K562 (cell line): Measurements from ENCODE around the gene HDGFL2. TPM values are rescaled to one million over a fixed set of nuclear protein-coding genes. Genes with fewer than 3 reads are reported as not detected.

Source experiments
- ATAC-seq: fragments of 200-7000 bp; cut with Tn5 transposase; 3 replicates; pipeline ENCODE4 v1.9.1; 2020; ENCODE audit warnings: moderate library complexity
- BruUV-seq: library from RNA; stranded (reverse); fragments of 400-500 nt; replicated peaks from 2 replicates; lab custom pipeline; 2021; lab: Mats Ljungman, UMichigan
- CTCF ChIA-PET: fragments of 300-600 bp; formaldehyde crosslinking; extraction: SDS; loops from one replicate; lab custom pipeline; 2021; ENCODE audit warnings: low intra/inter-chr PET ratio; lab: Yijun Ruan, JAX
- POLR2A ChIA-PET: fragments of 300-600, 350-650 bp; sonication (Branson Sonifier 250); formaldehyde crosslinking; extraction: SDS; loops from one replicate; lab custom pipeline; 2021; ENCODE audit warnings: antibody characterized with exemption, inconsistent platforms; lab: Yijun Ruan, JAX
- DNase-seq, 4 experiments: peaks; one replicate each; pipeline versions ENCODE4 v3.0.0 to v3.0.0-alpha.2; 2011 to 2018; ENCODE audit warnings: low spot score in 3 of 4, mixed read lengths in 3 of 4; ENCODE audit errors: extremely low read depth in 1 of 4
- FAIRE-seq: peaks from 2 replicates; lab custom pipeline; 2011; peaks lifted over from hg19 to GRCh38; lab: Jason Lieb, UNC
- H2AFZ ChIP-seq: 2 replicates; pipeline ENCODE4 v1.6.0; 2011; ENCODE audit warnings: low read depth, low read length, control low read depth, inconsistent platforms
- H3K27ac ChIP-seq: fragments of 200-600 bp; 3 replicates; pipeline ENCODE4 v1.8.0; 2011; ENCODE audit warnings: low read depth, mild to moderate bottlenecking, control low read depth, inconsistent platforms, low read length, moderate library complexity, mixed read lengths; ENCODE audit errors: extremely low read depth
- H3K27me3 ChIP-seq, 2 experiments: fragments of 300-600 bp in 1 of 2; 2 replicates in 1 of 2; 3 replicates in 1 of 2; pipeline versions ENCODE4 v1.6.0 to v1.8.0; 2011; ENCODE audit warnings: inconsistent platforms in 2 of 2, low read length in 2 of 2, mild to moderate bottlenecking in 1 of 2, mixed read lengths in 1 of 2, moderate library complexity in 1 of 2; ENCODE audit not compliant: control insufficient read depth in 2 of 2, insufficient read depth in 2 of 2
- H3K36me3 ChIP-seq: fragments of 300-600 bp; 3 replicates; pipeline ENCODE4 v1.8.0; 2011; ENCODE audit warnings: mild to moderate bottlenecking, low read length, inconsistent platforms; ENCODE audit not compliant: control insufficient read depth, insufficient read depth
- H3K4me1 ChIP-seq, 2 experiments: fragments of 200-600 bp in 1 of 2; replicated peaks in 1 of 2; 2 replicates in 1 of 2; 3 replicates in 1 of 2; pipeline versions ENCODE4 v1.5.1 to v1.8.0; 2011; ENCODE audit warnings: inconsistent platforms in 2 of 2, low read length in 2 of 2, mild to moderate bottlenecking in 1 of 2, mixed read lengths in 1 of 2, moderate library complexity in 1 of 2; ENCODE audit not compliant: control insufficient read depth in 2 of 2, insufficient read depth in 2 of 2
- H3K4me2 ChIP-seq: 2 replicates; pipeline ENCODE4 v1.6.1; 2011; ENCODE audit warnings: low read length, control low read depth, inconsistent platforms, mixed read lengths; ENCODE audit not compliant: insufficient read depth
- H3K4me3 ChIP-seq: fragments of 200-600 bp; sonication (generic), shearing (Covaris generic); 2 replicates; pipeline ENCODE4 v1.5.1; 2016; ENCODE audit warnings: control low read depth, inconsistent platforms
- H3K79me2 ChIP-seq: fragments of 200-600 bp; 3 replicates; pipeline ENCODE4 v1.8.0; 2011; ENCODE audit warnings: low read length, inconsistent platforms; ENCODE audit not compliant: control insufficient read depth, insufficient read depth
- H3K9ac ChIP-seq, 2 experiments: 2 replicates each; pipeline versions ENCODE4 v1.6.0 to v1.6.1; 2011; ENCODE audit warnings: low read depth in 2 of 2, low read length in 2 of 2, control low read depth in 1 of 2, inconsistent platforms in 1 of 2, mild to moderate bottlenecking in 1 of 2, mixed read lengths in 1 of 2; ENCODE audit not compliant: insufficient read depth in 1 of 2
- H3K9me1 ChIP-seq: one replicate; pipeline ENCODE4 v1.6.0; 2011; ENCODE audit warnings: inconsistent platforms, mild to moderate bottlenecking, low read length, moderate library complexity; ENCODE audit not compliant: control insufficient read depth, insufficient read depth
- H3K9me3 ChIP-seq: replicated peaks from 2 replicates; pipeline ENCODE4 v1.5.1; 2011; ENCODE audit warnings: low read depth, low read length, inconsistent platforms; ENCODE audit not compliant: control insufficient read depth, insufficient read depth
- H4K20me1 ChIP-seq: replicated peaks from 2 replicates; pipeline ENCODE4 v1.6.1; 2011; ENCODE audit warnings: low read length, inconsistent platforms, mixed read lengths; ENCODE audit not compliant: control insufficient read depth, insufficient read depth
- KDM2B ChIP-seq: fragments of 250-450 bp; sonication (Bioruptor Pico); IDR thresholded peaks from 2 replicates; pipeline ENCODE4 v1.8.0; 2021; ENCODE audit warnings: mild to moderate bottlenecking, moderate library complexity
- KHSRP ChIP-seq: fragments of 450-650 bp; IDR thresholded peaks from 2 replicates; pipeline ENCODE4 v1.6.1; 2017
- MAZ ChIP-seq, 2 experiments: fragments of 450-650 bp in 1 of 2; sonication (generic) in 1 of 2; formaldehyde crosslinking; IDR thresholded peaks in 1 of 2; conservative IDR thresholded peaks in 1 of 2; 2 replicates each; pipeline versions ENCODE4 v1.4.0 to v1.5.0; 2020; ENCODE audit warnings: mild to moderate bottlenecking in 1 of 2, missing genetic modification reagents in 1 of 2
- MYNN ChIP-seq, 2 experiments: sonication (generic); formaldehyde crosslinking in 1 of 2; IDR thresholded peaks; 2 replicates each; pipeline versions ENCODE4 v1.5.0 to v1.6.1; 2016 to 2020; ENCODE audit warnings: antibody characterized with exemption in 1 of 2, missing genetic modification reagents in 1 of 2
- SRSF7 ChIP-seq: fragments of 200-400 bp; formaldehyde crosslinking; optimal IDR thresholded peaks from 2 replicates; pipeline ENCODE3; 2017; ENCODE audit warnings: mild to moderate bottlenecking, low read depth, low read length
- STAT5B ChIP-seq: fragments of 250-450 bp; sonication (Bioruptor Pico); IDR thresholded peaks from 2 replicates; pipeline ENCODE4 v1.8.0; 2021; ENCODE audit warnings: mild to moderate bottlenecking, inconsistent platforms
- XRCC4 ChIP-seq: IDR thresholded peaks from one replicate; pipeline ENCODE4 v1.6.1; 2011; ENCODE audit not compliant: insufficient read depth, insufficient read length; ENCODE audit errors: extremely low read depth
- ZNF282 ChIP-seq: sonication (generic); formaldehyde crosslinking; IDR thresholded peaks from 2 replicates; pipeline ENCODE4 v1.8.1; 2023; ENCODE audit warnings: missing genetic modification reagents
- WGBS: fragments of 100-300 bp; shearing (Covaris generic); methylation state at CpG from one replicate; pipeline ENCODE4 v1.1.6; 2016; ENCODE audit warnings: low coverage, mixed read lengths; ENCODE audit not compliant: insufficient coverage; ENCODE audit errors: missing lambda C conversion rate; 5-methylcytosine and 5-hydroxymethylcytosine counted together
- in situ Hi-C: fragments of 300-500 bp; cut with MboI; formaldehyde crosslinking; loops from 4 replicates; pipeline ENCODE4 v1.15.0; 2018; ENCODE audit warnings: inconsistent platforms, mixed read lengths
- intact Hi-C: fragments of 100-400 bp; cut with micrococcal nuclease; formaldehyde crosslinking; loops from 2 replicates; pipeline ENCODE4 v1.14.2; 2022
- polyA plus RNA-seq, 8 experiments: library from polyadenylated mRNA; depleted of rRNA in 4 of 8; stranded (reverse) in 5 of 8; unstranded in 3 of 8; fragments of >200 nt; fragmentation: Nextera tagmentation in 2 of 8; fragmentation: Illumina TruSeq in 1 of 8; extraction: Ambion mirVana in 2 of 8; extraction: Trizol in 1 of 8; gene quantifications; 2 replicates each; pipeline versions ENCODE4 v1.2.1 to v1.2.3, GENCODE V29; 2011 to 2014; ENCODE audit warnings: inconsistent platforms in 1 of 8, missing spikeins in 1 of 8
- total RNA-seq, 7 experiments: library from RNA; depleted of rRNA in 6 of 7; stranded (reverse); fragments of >200 nt in 6 of 7; fragmentation: Illumina TruSeq in 2 of 7; extraction: Trizol in 2 of 7; gene quantifications; 2 replicates each; pipeline versions ENCODE4 v1.2.1 to v1.2.3, GENCODE V29; 2011 to 2021; ENCODE audit warnings: low replicate concordance in 1 of 7
- TF ChIP-seq, protein P1 (sequence below): sonication (generic); formaldehyde crosslinking; IDR thresholded peaks from 2 replicates; pipeline ENCODE4 v1.8.0; 2022; ENCODE audit warnings: missing genetic modification reagents, mild to moderate bottlenecking, borderline replicate concordance
- TF ChIP-seq, protein P2 (sequence below): sonication (generic); formaldehyde crosslinking; IDR thresholded peaks from 2 replicates; pipeline ENCODE4 v1.8.0; 2022; ENCODE audit warnings: mild to moderate bottlenecking, missing genetic modification reagents
- TF ChIP-seq, protein P3 (sequence below), 2 experiments: fragments of 450-650 bp in 1 of 2; IDR thresholded peaks; 2 replicates each; pipeline ENCODE4 v1.6.1; 2011 to 2017; ENCODE audit warnings: low read depth in 2 of 2, antibody characterized with exemption in 1 of 2, borderline replicate concordance in 1 of 2, low read length in 1 of 2, mild to moderate bottlenecking in 1 of 2, mixed read lengths in 1 of 2; ENCODE audit not compliant: control insufficient read depth in 1 of 2

The HDGFL2 gene
- total and polyA plus RNA-seq, 9 of the 15 experiments (the other 6 are each of a cell fraction or from before 2014, with no cell fraction given) = 0.13 to 61.7 (median 16.0) TPM

DNA sequence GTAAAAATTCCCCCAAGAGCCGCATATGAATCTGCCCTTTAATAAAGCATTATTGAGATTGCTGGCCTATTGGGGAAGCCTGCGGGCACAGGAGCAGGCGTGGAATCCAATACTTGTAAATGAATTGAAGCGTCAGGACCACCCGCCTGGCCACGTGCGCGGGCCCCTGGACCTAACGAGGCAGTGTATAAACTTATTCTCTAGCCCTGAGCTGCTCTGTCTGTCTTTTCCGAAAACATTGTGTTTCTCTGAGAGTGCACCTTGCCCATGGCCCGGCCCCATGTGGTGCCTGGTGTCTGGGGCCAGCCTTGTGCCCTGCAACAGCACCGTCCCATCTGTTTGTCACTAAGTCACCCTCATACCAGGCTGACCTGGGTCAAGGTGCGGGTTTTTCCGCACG lies 28.9 kb upstream of the HDGFL2 start (continued):
- TF ChIP-seq, protein P1, sequence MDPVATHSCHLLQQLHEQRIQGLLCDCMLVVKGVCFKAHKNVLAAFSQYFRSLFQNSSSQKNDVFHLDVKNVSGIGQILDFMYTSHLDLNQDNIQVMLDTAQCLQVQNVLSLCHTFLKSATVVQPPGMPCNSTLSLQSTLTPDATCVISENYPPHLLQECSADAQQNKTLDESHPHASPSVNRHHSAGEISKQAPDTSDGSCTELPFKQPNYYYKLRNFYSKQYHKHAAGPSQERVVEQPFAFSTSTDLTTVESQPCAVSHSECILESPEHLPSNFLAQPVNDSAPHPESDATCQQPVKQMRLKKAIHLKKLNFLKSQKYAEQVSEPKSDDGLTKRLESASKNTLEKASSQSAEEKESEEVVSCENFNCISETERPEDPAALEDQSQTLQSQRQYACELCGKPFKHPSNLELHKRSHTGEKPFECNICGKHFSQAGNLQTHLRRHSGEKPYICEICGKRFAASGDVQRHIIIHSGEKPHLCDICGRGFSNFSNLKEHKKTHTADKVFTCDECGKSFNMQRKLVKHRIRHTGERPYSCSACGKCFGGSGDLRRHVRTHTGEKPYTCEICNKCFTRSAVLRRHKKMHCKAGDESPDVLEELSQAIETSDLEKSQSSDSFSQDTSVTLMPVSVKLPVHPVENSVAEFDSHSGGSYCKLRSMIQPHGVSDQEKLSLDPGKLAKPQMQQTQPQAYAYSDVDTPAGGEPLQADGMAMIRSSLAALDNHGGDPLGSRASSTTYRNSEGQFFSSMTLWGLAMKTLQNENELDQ (CRISPR knock-in tag) = no peak
- TF ChIP-seq SRSF7 = no peak
- no peak for TF ChIP-seq XRCC4

DNA sequence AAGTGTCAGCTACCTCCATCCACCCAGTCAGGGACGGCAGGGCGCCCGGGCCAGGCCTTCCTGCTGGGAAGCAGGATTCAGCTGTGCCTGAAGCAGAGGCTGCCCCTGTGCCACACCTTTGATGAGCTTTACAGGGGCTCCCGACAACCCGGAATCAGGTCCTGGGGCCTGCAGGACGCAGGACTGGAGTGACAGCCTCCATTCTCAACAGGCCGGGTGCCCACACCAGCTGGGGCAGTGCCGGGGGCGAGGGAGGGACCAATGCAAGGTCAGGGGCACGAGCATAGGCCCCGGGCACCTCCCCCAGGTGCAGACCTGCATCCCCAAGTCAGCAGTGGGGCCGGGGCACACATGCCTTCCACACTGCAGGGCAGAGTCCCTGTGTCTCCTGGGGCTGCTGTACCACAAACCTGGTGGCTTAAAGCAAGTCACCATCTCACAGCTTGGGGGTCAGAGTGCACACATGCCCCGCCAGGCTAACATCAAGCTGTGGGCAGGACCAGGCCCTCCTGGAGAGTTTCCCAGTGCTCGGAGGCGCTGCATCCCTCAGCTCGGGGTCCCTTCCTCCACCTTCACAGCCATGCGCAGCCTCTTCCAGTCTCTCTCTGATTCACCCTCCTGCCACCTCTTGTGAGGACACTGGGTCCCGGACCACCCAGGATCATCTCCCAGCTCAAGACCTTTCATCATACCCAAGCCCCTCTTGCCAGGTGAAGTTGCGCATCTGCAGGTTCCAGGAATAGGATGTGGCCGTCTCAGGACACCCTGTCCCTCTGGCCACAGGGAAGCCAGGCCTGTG lies 27.9 kb upstream of the HDGFL2 start:
- peak in 1 of 4 experiments; percentile 5 for DNase-seq
- ChIA-PET POLR2A (interaction anchor here (0.5 to 7.4 kb wide), 13 partner anchors 8 to 754 kb away, joined by 3 to 60 read pairs (median 3); partner anchors contain the start of genes CHAF1A, HDGFL2 and SHD), CTCF (no interaction called here)
- Histone ChIP-seq H3K4me3 (no peak overlapping the region), H3K4me1 (peaks cover 0 to 65% of the 10 kb centered on the region in 2 experiments; a peak in 3 of 5 replicates), H3K27ac (no peak overlapping the region), H3K79me2 (no peaks in the 10 kb centered on the region), H3K4me2 (no peak overlapping the region), H2AFZ (no peak overlapping the region), H4K20me1 (no peaks in the 10 kb centered on the region; the same call in 1 of the 2 replicates), H3K9ac (peak overlapping the region in 1 of 2 experiments; percentile 48; a peak in 1 of 4 replicates), H3K36me3 (peaks cover 90% of the 10 kb centered on the region; the same call in 2 of the 3 replicates), H3K27me3 (no peaks in the 10 kb centered on the region), H3K9me1 (no peaks in the 10 kb centered on the region), H3K9me3 (no peaks in the 10 kb centered on the region)
- no TSS peak for BruUV-seq
- intact Hi-C loops = no loop called here
- WGBS = 92% methylated on average over 16 of the region's 20 CpGs
- ATAC-seq = peak; percentile 2; the same call in 1 of the 3 replicates
- in situ Hi-C loops = no loop called here
- FAIRE-seq = no peak
- TF ChIP-seq MAZ (CRISPR knock-in tag; conservative IDR thresholded peaks at IDR 0.05 in 1 of 2, IDR thresholded peaks at IDR 0.05 in 1 of 2) = no peak
- no peak for TF ChIP-seq ZNF282
- no peak for TF ChIP-seq KHSRP
- TF ChIP-seq, protein P2, sequence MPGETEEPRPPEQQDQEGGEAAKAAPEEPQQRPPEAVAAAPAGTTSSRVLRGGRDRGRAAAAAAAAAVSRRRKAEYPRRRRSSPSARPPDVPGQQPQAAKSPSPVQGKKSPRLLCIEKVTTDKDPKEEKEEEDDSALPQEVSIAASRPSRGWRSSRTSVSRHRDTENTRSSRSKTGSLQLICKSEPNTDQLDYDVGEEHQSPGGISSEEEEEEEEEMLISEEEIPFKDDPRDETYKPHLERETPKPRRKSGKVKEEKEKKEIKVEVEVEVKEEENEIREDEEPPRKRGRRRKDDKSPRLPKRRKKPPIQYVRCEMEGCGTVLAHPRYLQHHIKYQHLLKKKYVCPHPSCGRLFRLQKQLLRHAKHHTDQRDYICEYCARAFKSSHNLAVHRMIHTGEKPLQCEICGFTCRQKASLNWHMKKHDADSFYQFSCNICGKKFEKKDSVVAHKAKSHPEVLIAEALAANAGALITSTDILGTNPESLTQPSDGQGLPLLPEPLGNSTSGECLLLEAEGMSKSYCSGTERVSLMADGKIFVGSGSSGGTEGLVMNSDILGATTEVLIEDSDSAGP = no peak
- peak; percentile 10; the same call in 1 of the 2 replicates for TF ChIP-seq MYNN (IDR thresholded peaks at IDR 0.05)
- TF ChIP-seq MYNN (CRISPR knock-in tag; IDR thresholded peaks at IDR 0.05) = no peak
- no peak for TF ChIP-seq STAT5B (CRISPR knock-in tag)
- TF ChIP-seq KDM2B = no peak
- TF ChIP-seq, protein P3, sequence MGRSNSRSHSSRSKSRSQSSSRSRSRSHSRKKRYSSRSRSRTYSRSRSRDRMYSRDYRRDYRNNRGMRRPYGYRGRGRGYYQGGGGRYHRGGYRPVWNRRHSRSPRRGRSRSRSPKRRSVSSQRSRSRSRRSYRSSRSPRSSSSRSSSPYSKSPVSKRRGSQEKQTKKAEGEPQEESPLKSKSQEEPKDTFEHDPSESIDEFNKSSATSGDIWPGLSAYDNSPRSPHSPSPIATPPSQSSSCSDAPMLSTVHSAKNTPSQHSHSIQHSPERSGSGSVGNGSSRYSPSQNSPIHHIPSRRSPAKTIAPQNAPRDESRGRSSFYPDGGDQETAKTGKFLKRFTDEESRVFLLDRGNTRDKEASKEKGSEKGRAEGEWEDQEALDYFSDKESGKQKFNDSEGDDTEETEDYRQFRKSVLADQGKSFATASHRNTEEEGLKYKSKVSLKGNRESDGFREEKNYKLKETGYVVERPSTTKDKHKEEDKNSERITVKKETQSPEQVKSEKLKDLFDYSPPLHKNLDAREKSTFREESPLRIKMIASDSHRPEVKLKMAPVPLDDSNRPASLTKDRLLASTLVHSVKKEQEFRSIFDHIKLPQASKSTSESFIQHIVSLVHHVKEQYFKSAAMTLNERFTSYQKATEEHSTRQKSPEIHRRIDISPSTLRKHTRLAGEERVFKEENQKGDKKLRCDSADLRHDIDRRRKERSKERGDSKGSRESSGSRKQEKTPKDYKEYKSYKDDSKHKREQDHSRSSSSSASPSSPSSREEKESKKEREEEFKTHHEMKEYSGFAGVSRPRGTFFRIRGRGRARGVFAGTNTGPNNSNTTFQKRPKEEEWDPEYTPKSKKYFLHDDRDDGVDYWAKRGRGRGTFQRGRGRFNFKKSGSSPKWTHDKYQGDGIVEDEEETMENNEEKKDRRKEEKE (IDR thresholded peaks at IDR 0.05; ENCODE audit: borderline replicate concordance in 1 of 2, control insufficient read depth in 1 of 2, low read depth in 2 of 2, low read length in 1 of 2) = no peak
